B cell (primary cell): Measurements from ENCODE around the gene PLEKHG3. TPM values are rescaled to one million over a fixed set of nuclear protein-coding genes. Genes with fewer than 3 reads are reported as not detected.

ENCODE experiments used
- ATAC-seq: fragments of 200-7000 bp; cut with Tn5 transposase; one replicate; pipeline ENCODE4 v1.10.0; 2021; ENCODE audit warnings: low read depth, mild to moderate bottlenecking, moderate number of reproducible peaks, moderate library complexity
- CTCF ChIA-PET: fragments of 350-600 bp; sonication (Branson Sonifier 250); formaldehyde crosslinking; loops from one replicate; lab custom pipeline; 2021; ENCODE audit warnings: antibody characterized with exemption, inconsistent platforms; lab: Charles Lee
- POLR2A ChIA-PET: fragments of 350-600 bp; sonication (Branson Sonifier 250); formaldehyde crosslinking; loops from one replicate; lab custom pipeline; 2021; ENCODE audit warnings: antibody characterized with exemption; lab: Charles Lee
- DNase-seq: peaks from one replicate; pipeline ENCODE4 v3.0.0; 2013
- H2AFZ ChIP-seq: 2 replicates; pipeline ENCODE4 v1.6.1; 2012; ENCODE audit warnings: mild to moderate bottlenecking, low read depth, low read length; ENCODE audit not compliant: insufficient read depth, poor library complexity, severe bottlenecking
- H3K27ac ChIP-seq, 2 donors: 1 replicate in 1 of 2; 2 replicates in 1 of 2; pipeline ENCODE4 v1.5.1; 2012 to 2013; ENCODE audit warnings: low read length in 2 of 2, mild to moderate bottlenecking in 2 of 2, moderate library complexity in 1 of 2
- H3K27me3 ChIP-seq, 4 experiments: fragments of 200-600 bp in 1 of 4; sonication (generic) in 1 of 4; replicated peaks in 1 of 4; 1 replicate in 2 of 4; 2 replicates in 2 of 4; pipeline versions ENCODE4 v1.6.1 to v1.7.0; 2013 to 2016; ENCODE audit warnings: low read length in 3 of 4, mild to moderate bottlenecking in 2 of 4, mixed read lengths in 1 of 4, moderate library complexity in 1 of 4; ENCODE audit not compliant: insufficient read depth in 4 of 4, control insufficient read depth in 3 of 4; ENCODE audit errors: control extremely low read depth in 1 of 4
- H3K36me3 ChIP-seq, 2 experiments: replicated peaks in 1 of 2; 1 replicate in 1 of 2; 2 replicates in 1 of 2; pipeline versions ENCODE4 v1.6.1 to v1.7.1; 2013; ENCODE audit warnings: low read length in 1 of 2; ENCODE audit not compliant: insufficient read depth in 2 of 2, control insufficient read depth in 1 of 2; ENCODE audit errors: control extremely low read depth in 1 of 2, extremely low read depth in 1 of 2
- H3K4me1 ChIP-seq, 2 donors: fragments of 200-600 bp in 1 of 2; sonication (generic) in 1 of 2; 1 replicate in 1 of 2; 2 replicates in 1 of 2; pipeline versions ENCODE4 v1.5.1 to v1.6.1; 2013 to 2017; ENCODE audit warnings: low read length in 2 of 2; ENCODE audit not compliant: control insufficient read depth in 2 of 2, insufficient read depth in 2 of 2
- H3K4me2 ChIP-seq: replicated peaks from 2 replicates; pipeline ENCODE3; 2012; ENCODE audit warnings: mild to moderate bottlenecking, low read depth, low read length; ENCODE audit not compliant: poor library complexity, severe bottlenecking
- H3K4me3 ChIP-seq, 5 experiments: fragments of 200-600 bp in 1 of 5; sonication (generic) in 1 of 5; 1 replicate in 3 of 5; 2 replicates in 2 of 5; pipeline versions ENCODE4 v1.5.1 to v1.7.0; 2011 to 2016; ENCODE audit warnings: low read length in 4 of 5, mild to moderate bottlenecking in 4 of 5, low read depth in 2 of 5, control low read depth in 1 of 5, moderate library complexity in 1 of 5; ENCODE audit not compliant: insufficient read depth in 1 of 5; ENCODE audit errors: control extremely low read depth in 1 of 5, extremely low read depth in 1 of 5
- H3K79me2 ChIP-seq: fragments of 200-600 bp; sonication (generic); one replicate; pipeline ENCODE4 v1.6.0; 2016; ENCODE audit warnings: low read length; ENCODE audit not compliant: control insufficient read depth, insufficient read depth
- H3K9ac ChIP-seq: fragments of 200-600 bp; sonication (generic); 2 replicates; pipeline ENCODE4 v1.6.1; 2017; ENCODE audit warnings: mild to moderate bottlenecking, low read length, moderate library complexity
- H3K9me3 ChIP-seq, 3 donors: one replicate each; pipeline versions ENCODE4 v1.6.1 to v1.7.1; 2013; ENCODE audit warnings: low read length in 2 of 3; ENCODE audit not compliant: control insufficient read depth in 2 of 3, insufficient read depth in 1 of 3; ENCODE audit errors: control extremely low read depth in 1 of 3
- H4K20me1 ChIP-seq: 2 replicates; pipeline ENCODE4 v1.6.0; 2012; ENCODE audit warnings: mild to moderate bottlenecking, low read length; ENCODE audit not compliant: insufficient read depth, control insufficient read depth, poor library complexity, severe bottlenecking
- H3K27ac Mint-ChIP-seq: one replicate; pipeline ENCODE4 v1.8.0; 2021; ENCODE audit warnings: mixed read lengths
- H3K27me3 Mint-ChIP-seq: one replicate; pipeline ENCODE4 v1.8.0; 2021; ENCODE audit warnings: mixed read lengths
- H3K4me1 Mint-ChIP-seq: one replicate; pipeline ENCODE4 v1.8.0; 2021; ENCODE audit warnings: mixed read lengths
- H3K4me3 Mint-ChIP-seq: one replicate; pipeline ENCODE4 v1.8.0; 2021; ENCODE audit warnings: mixed read lengths
- H3K9me3 Mint-ChIP-seq: one replicate; pipeline ENCODE4 v1.8.0; 2022; ENCODE audit warnings: mixed read lengths; ENCODE audit not compliant: insufficient read depth
- EZH2 ChIP-seq: IDR thresholded peaks from 2 replicates; pipeline ENCODE4 v1.6.1; 2012; ENCODE audit warnings: borderline replicate concordance, low read depth, mild to moderate bottlenecking, moderate library complexity, low read length; ENCODE audit not compliant: insufficient read depth, poor library complexity, severe bottlenecking
- WGBS: methylation state at CpG from one replicate; pipeline ENCODE4 v1.1.5; 2013; ENCODE audit warnings: missing lambda C conversion rate; ENCODE audit not compliant: insufficient coverage; 5-methylcytosine and 5-hydroxymethylcytosine counted together
- intact Hi-C: fragments of 100-400 bp; cut with micrococcal nuclease; formaldehyde crosslinking; loops from one replicate; pipeline ENCODE4 v1.10.0; 2022
- polyA plus RNA-seq: library from polyadenylated mRNA; depleted of rRNA; stranded (reverse); fragments of >200 nt; gene quantifications from 2 replicates; pipeline ENCODE4 v1.2.3, GENCODE V29; 2012
- total RNA-seq, 2 donors: library from RNA; stranded (reverse); fragments of 120-200 nt in 1 of 2; gene quantifications; 1 replicate in 1 of 2; 2 replicates in 1 of 2; pipeline versions ENCODE4 v1.2.3 to v1.2.4, GENCODE V29; 2013 to 2022
- TF ChIP-seq, protein P1 (sequence below): fragments of 200-600 bp; IDR thresholded peaks from one replicate; pipeline ENCODE4 v1.8.0; 2022; ENCODE audit warnings: antibody characterized with exemption, mild to moderate bottlenecking

The PLEKHG3 gene
- total and polyA plus RNA-seq, 2 donors (not counting 1 experiment from before 2014, with no cell fraction given): 0.12 to 0.25 TPM

DNA sequence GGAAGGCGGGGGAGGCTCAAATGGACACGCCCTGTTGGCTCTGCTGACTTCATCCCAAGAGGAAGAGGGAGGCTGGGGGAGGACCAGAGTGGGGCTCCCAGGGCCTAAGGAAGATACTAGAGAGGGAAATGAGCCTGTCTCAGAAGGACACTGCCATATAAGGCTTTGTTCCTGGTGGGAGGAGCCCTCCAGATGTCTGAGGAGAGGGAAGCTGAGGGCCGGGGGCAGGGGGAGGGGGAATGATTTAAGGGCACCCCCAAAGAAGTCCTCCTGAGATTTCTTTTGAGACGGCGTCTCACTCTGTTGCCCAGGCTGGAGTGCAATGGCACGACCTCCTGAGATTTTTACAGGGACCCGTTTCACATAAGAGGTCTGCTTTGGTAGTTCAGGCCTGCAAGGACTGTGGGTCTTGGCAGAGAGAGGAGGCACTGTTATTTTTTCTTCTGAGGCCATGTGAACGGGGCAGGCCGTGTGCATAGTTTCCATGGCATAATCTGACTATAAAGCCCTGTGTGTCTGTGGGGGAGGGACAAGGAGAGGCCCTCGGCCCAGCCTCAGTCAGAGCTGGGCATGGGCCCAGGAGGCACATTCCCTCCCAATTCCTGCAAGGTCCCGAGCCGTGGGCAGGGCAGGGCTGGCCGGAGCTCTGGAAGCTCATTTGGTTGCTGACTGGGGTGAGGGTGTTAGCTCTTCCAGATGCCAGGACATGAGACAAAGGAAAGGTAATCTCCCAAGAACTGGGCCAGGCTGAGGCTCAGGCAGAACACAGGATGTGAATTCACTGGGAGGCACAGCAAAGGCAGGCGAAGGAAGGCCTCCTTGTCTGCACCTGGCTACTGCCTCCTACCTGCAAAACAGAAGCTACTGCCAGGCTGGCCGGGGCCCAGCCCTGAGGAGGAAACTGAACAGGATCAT, 22.2 kb upstream of the PLEKHG3 start:
- Histone ChIP-seq H2AFZ (no peak overlapping the region), H3K4me3 (no peak overlapping the region)

More for the DNA sequence above, 22.2 kb upstream of the PLEKHG3 start:
- no peaks in the 10 kb centered on the region for H3K4me1 Mint-ChIP-seq
- TF ChIP-seq EZH2: no peak
- TF ChIP-seq, protein P1, sequence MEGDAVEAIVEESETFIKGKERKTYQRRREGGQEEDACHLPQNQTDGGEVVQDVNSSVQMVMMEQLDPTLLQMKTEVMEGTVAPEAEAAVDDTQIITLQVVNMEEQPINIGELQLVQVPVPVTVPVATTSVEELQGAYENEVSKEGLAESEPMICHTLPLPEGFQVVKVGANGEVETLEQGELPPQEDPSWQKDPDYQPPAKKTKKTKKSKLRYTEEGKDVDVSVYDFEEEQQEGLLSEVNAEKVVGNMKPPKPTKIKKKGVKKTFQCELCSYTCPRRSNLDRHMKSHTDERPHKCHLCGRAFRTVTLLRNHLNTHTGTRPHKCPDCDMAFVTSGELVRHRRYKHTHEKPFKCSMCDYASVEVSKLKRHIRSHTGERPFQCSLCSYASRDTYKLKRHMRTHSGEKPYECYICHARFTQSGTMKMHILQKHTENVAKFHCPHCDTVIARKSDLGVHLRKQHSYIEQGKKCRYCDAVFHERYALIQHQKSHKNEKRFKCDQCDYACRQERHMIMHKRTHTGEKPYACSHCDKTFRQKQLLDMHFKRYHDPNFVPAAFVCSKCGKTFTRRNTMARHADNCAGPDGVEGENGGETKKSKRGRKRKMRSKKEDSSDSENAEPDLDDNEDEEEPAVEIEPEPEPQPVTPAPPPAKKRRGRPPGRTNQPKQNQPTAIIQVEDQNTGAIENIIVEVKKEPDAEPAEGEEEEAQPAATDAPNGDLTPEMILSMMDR: no peak
- H3K36me3 ChIP-seq: no peaks in the 10 kb centered on the region
- CTCF ChIA-PET: interaction anchor here (1.0 kb wide), 1 partner anchor 45 kb away, joined by 3 read pairs; no protein-coding TSS in a partner anchor
- H3K27ac Mint-ChIP-seq: no peak overlapping the region
- H3K27me3 Mint-ChIP-seq: peaks cover 5% of the 10 kb centered on the region
- H3K79me2 ChIP-seq: no peaks in the 10 kb centered on the region
- intact Hi-C loops: no loop called here
- POLR2A ChIA-PET: interaction anchor here (0.6 kb wide), 1 partner anchor 374 kb away, joined by 3 read pairs; no protein-coding TSS in a partner anchor
- DNase-seq (no peak), ATAC-seq (no peak)
- no peak overlapping the region for H3K27ac ChIP-seq
- H3K9ac ChIP-seq: no peak overlapping the region
- no peak overlapping the region for H3K4me3 Mint-ChIP-seq
- H3K27me3 ChIP-seq: no peaks in the 10 kb centered on the region
- 90% methylated on average over 15 of the region's 15 CpGs for WGBS
- H3K4me1 ChIP-seq: no peaks in the 10 kb centered on the region
- no peaks in the 10 kb centered on the region for H3K9me3 Mint-ChIP-seq
- H3K4me2 ChIP-seq: no peak overlapping the region
- no peaks in the 10 kb centered on the region for H4K20me1 ChIP-seq
- no peaks in the 10 kb centered on the region for H3K9me3 ChIP-seq
